ENCODE data around the gene BEST1.

BEST1 gene

DNA sequence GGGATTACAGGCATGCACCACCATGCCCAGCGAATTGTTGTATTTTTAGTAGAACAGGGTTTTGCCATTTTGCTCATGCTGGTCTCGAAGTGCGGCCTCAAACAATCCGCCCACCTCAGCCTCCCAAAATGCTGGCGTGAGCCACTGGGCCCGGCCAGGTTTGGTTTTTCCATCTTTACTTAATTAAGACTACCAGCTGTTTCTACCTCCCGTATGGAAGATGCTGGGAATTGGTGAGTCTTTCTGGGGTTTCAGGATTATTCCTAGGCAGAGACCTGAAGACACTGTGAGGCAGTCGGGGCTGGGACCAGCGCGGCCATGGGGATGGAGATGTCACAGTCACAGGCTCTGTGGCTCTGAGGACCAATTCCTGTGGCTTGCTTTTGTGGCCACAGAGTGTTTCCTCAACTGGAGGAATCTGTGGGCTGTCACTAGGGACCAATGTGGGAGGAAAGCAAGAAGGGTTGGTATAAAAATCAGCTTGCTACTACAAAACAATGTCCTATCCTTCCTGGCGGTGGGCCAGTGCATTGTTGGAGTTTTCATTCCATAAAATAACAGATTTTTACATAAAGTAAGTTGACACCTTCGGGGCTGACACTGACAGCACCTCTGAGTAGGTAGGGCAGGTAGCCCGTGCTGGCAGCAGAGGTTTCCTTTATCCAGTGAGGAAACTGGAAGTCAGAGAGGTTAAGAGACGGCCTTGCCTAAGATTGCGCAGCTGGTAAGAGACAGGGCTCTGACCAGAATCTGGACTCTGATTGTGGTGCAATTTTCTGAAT, 25.7 kb downstream of the BEST1 start:
- TF ChIP-seq EZH2 (optimal IDR thresholded peaks at IDR 0.05; ENCODE audit: low read depth, low read length) (no peak), CTCF (IDR thresholded peaks at IDR 0.05; ENCODE audit: low read length) (no peak), EZH2phosphoT487 (IDR thresholded peaks at IDR 0.05; ENCODE audit: low read length) (no peak)
- no peak overlapping the region for H2AFZ ChIP-seq (ENCODE audit: low read length)

GRCh38 chr11:61976420-61976800, 26.3 kb downstream of the BEST1 start:
- Histone ChIP-seq H3K9me3 (replicated peaks; ENCODE audit: insufficient read depth, low read length) (no peaks in the 10 kb centered on the region), H3K9ac (ENCODE audit: low read length) (no peak overlapping the region), H3K4me2 (ENCODE audit: low read depth, low read length) (no peak overlapping the region), H4K20me1 (ENCODE audit: insufficient read depth, low read length) (no peaks in the 10 kb centered on the region), H3K4me3 (ENCODE audit: low read length) (no peak overlapping the region), H3F3A (ENCODE audit: insufficient read depth, low read length) (no peaks in the 10 kb centered on the region), H3K4me1 (ENCODE audit: low read length) (peaks cover 10% of the 10 kb centered on the region), H3K9me2 (replicated peaks; ENCODE audit: insufficient read depth, low read length) (no peaks in the 10 kb centered on the region), H2AFZ (ENCODE audit: low read length) (no peak overlapping the region), H3K36me3 (replicated peaks; ENCODE audit: insufficient read depth, low read length) (no peaks in the 10 kb centered on the region), H3K27ac (ENCODE audit: low read length) (no peak overlapping the region), H3K27me3 (replicated peaks; ENCODE audit: insufficient read depth, low read length) (no peaks in the 10 kb centered on the region), H3K79me2 (ENCODE audit: low read length) (no peaks in the 10 kb centered on the region)
- TF ChIP-seq CTCF (IDR thresholded peaks at IDR 0.05; ENCODE audit: low read length): no peak
- TF ChIP-seq EZH2phosphoT487 (IDR thresholded peaks at IDR 0.05; ENCODE audit: low read length): no peak
- no peak for TF ChIP-seq EZH2 (optimal IDR thresholded peaks at IDR 0.05; ENCODE audit: low read depth, low read length)
- no peak for DNase-seq

More for the DNA sequence above, 25.7 kb downstream of the BEST1 start:
- H3K9me3 ChIP-seq (replicated peaks; ENCODE audit: insufficient read depth, low read length): no peaks in the 10 kb centered on the region
- peaks cover 10% of the 10 kb centered on the region for H3K4me1 ChIP-seq (ENCODE audit: low read length)
- no peak overlapping the region for H3K9ac ChIP-seq (ENCODE audit: low read length)
- no peaks in the 10 kb centered on the region for H3K9me2 ChIP-seq (replicated peaks; ENCODE audit: insufficient read depth, low read length)
- no peaks in the 10 kb centered on the region for H3K27me3 ChIP-seq (replicated peaks; ENCODE audit: insufficient read depth, low read length)
- H3K27ac ChIP-seq (ENCODE audit: low read length): no peak overlapping the region
- H3K4me2 ChIP-seq (ENCODE audit: low read depth, low read length): no peak overlapping the region
- no peaks in the 10 kb centered on the region for H4K20me1 ChIP-seq (ENCODE audit: insufficient read depth, low read length)
- no peak for DNase-seq
- no peaks in the 10 kb centered on the region for H3K79me2 ChIP-seq (ENCODE audit: low read length)
- H3K4me3 ChIP-seq (ENCODE audit: low read length): no peak overlapping the region
- H3K36me3 ChIP-seq (replicated peaks; ENCODE audit: insufficient read depth, low read length): no peaks in the 10 kb centered on the region
- H3F3A ChIP-seq (ENCODE audit: insufficient read depth, low read length): no peaks in the 10 kb centered on the region

DNA sequence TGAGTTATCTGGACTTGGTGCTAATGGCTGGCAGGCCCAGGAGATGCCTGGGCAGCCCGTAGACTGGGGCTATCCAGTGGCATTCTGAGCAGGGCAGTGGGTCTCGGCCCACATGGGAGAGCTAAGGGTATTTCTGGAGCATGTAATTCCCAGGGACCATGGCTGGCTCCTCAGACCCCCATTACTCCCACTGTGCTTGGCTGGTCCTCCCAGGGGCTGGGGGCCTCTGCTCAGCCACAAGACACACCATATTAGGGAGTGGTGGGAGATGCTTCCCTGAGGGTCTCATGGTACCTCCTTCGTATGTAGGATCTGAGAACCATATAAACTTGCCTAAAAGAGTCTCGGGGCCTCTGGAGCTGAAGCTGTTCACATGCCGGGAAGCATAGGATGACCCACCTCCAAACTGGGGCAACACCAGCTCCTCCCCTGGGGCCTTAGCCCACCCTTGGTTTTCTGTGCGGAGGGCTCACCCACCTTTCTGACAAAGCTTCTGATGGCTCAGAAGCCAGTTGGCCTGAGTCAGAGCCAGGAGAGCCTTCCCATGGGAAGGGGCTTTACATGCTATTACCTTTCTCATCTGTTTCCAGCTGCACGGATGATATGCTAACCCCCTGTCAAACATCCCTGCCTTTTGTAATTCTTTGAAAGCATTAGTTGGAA, 26.8 kb downstream of the BEST1 start:
- Histone ChIP-seq H3K36me3 (replicated peaks; ENCODE audit: insufficient read depth, low read length) (no peaks in the 10 kb centered on the region), H3K9ac (ENCODE audit: low read length) (no peak overlapping the region), H3K4me2 (ENCODE audit: low read depth, low read length) (no peak overlapping the region), H3K4me1 (ENCODE audit: low read length) (peaks cover 10% of the 10 kb centered on the region), H3K4me3 (ENCODE audit: low read length) (no peak overlapping the region), H3K27ac (ENCODE audit: low read length) (no peak overlapping the region), H4K20me1 (ENCODE audit: insufficient read depth, low read length) (no peaks in the 10 kb centered on the region), H3K27me3 (replicated peaks; ENCODE audit: insufficient read depth, low read length) (no peaks in the 10 kb centered on the region), H3K9me2 (replicated peaks; ENCODE audit: insufficient read depth, low read length) (no peaks in the 10 kb centered on the region), H3K79me2 (ENCODE audit: low read length) (no peaks in the 10 kb centered on the region), H2AFZ (ENCODE audit: low read length) (no peak overlapping the region), H3K9me3 (replicated peaks; ENCODE audit: insufficient read depth, low read length) (no peaks in the 10 kb centered on the region), H3F3A (ENCODE audit: insufficient read depth, low read length) (no peaks in the 10 kb centered on the region)
- no peak for DNase-seq
- TF ChIP-seq EZH2phosphoT487 (IDR thresholded peaks at IDR 0.05; ENCODE audit: low read length) (no peak), CTCF (IDR thresholded peaks at IDR 0.05; ENCODE audit: low read length) (no peak), EZH2 (optimal IDR thresholded peaks at IDR 0.05; ENCODE audit: low read depth, low read length) (no peak)
